Nephron (organoid): ENCODE results near the gene SDC1.

Experiments used
- H3K27ac Mint-ChIP-seq, 3 experiments: 2 replicates each; pipeline ENCODE4 v1.8.0; 2020; ENCODE audit warnings: mixed read lengths in 3 of 3, mild to moderate bottlenecking in 2 of 3, moderate library complexity in 1 of 3
- H3K27me3 Mint-ChIP-seq: 2 replicates; pipeline ENCODE4 v1.8.0; 2021; ENCODE audit warnings: low read depth, mild to moderate bottlenecking, moderate library complexity, mixed read lengths
- H3K36me3 Mint-ChIP-seq: 2 replicates; pipeline ENCODE4 v1.8.0; 2020; ENCODE audit warnings: low read depth, mixed read lengths
- H3K4me1 Mint-ChIP-seq: 2 replicates; pipeline ENCODE4 v1.8.0; 2020; ENCODE audit warnings: mixed read lengths
- H3K4me3 Mint-ChIP-seq, 3 experiments: 2 replicates each; pipeline ENCODE4 v1.8.0; 2020; ENCODE audit warnings: mild to moderate bottlenecking in 3 of 3, mixed read lengths in 3 of 3, moderate library complexity in 2 of 3
- H3K9me3 Mint-ChIP-seq: 2 replicates; pipeline ENCODE4 v1.8.0; 2020; ENCODE audit warnings: mixed read lengths
- TF ChIP-seq, protein P1 (sequence below), 3 experiments: fragments of 200-600 bp; sonication (generic); IDR thresholded peaks; one replicate each; pipeline ENCODE4 v1.5.0; 2021; ENCODE audit warnings: antibody characterized with exemption in 3 of 3; ENCODE audit not compliant: unreplicated experiment in 3 of 3

Gene SDC1

DNA sequence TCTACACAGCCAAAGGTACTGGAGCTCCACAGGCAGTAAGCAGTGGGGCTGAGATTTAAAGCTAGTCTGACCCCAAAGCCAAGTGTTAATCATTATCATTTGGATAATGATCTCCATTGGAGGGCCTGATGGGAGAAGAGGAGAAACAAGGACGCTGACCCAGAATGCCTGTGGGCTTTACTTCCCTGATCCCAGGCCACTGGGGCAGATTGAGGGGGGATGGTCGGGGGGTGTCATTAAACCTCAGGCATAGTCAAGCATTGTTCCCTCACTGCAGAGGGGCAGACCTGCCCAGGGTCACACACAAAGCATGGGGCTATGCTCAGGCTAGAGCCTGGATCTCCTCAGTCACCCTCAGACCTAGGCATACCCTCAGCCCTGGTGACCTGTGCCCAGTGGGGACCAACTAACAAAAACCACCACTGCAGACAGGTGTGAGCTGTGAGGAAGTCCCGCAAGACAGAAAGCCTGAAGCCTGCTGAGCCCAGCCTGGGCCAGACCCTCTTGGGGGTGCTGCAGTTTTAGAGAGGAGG, 53.4 kb downstream of the SDC1 start:
- no peaks in the 10 kb centered on the region for H3K36me3 Mint-ChIP-seq
- H3K4me1 Mint-ChIP-seq: peaks cover 27% of the 10 kb centered on the region
- no peaks in the 10 kb centered on the region for H3K9me3 Mint-ChIP-seq
- H3K4me3 Mint-ChIP-seq: no peak overlapping the region
- TF ChIP-seq, protein P1, sequence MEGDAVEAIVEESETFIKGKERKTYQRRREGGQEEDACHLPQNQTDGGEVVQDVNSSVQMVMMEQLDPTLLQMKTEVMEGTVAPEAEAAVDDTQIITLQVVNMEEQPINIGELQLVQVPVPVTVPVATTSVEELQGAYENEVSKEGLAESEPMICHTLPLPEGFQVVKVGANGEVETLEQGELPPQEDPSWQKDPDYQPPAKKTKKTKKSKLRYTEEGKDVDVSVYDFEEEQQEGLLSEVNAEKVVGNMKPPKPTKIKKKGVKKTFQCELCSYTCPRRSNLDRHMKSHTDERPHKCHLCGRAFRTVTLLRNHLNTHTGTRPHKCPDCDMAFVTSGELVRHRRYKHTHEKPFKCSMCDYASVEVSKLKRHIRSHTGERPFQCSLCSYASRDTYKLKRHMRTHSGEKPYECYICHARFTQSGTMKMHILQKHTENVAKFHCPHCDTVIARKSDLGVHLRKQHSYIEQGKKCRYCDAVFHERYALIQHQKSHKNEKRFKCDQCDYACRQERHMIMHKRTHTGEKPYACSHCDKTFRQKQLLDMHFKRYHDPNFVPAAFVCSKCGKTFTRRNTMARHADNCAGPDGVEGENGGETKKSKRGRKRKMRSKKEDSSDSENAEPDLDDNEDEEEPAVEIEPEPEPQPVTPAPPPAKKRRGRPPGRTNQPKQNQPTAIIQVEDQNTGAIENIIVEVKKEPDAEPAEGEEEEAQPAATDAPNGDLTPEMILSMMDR (IDR thresholded peaks at IDR 0.05; ENCODE audit: unreplicated experiment in 3 of 3): no peak
- H3K27me3 Mint-ChIP-seq: peaks cover 8% of the 10 kb centered on the region
- peak overlapping the region in 2 of 3 experiments; percentile 14 to 79 for H3K27ac Mint-ChIP-seq

DNA sequence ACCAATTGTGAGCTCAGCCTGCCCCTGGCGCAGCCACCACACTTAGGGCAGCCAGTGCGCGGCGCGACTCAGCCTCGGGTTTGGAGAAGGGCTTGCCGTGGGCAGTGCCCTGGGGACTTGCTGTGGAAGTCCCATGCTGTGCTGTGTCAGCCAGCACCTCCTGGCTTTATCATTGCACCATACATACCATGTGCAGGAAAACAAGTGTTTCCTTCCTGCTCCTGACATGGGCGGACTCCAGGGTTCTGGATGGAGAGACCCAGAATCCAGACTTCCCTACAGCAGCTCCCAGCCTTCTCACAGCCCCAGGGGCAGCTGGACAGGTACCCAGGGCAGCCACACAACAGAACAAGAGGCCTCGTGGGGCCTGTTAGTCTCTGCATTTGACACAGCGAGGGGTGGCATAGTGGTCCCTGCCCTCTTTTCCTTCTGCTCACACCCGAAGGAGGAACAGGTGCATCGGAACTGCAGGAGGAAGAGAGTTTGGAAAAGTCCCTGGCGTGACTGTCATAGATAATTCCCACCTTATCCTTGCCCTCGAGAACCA, 54.2 kb downstream of the SDC1 start:
- Mint-ChIP-seq H3K9me3 (no peaks in the 10 kb centered on the region), H3K4me3 (no peak overlapping the region), H3K36me3 (no peaks in the 10 kb centered on the region), H3K27me3 (peaks cover 8% of the 10 kb centered on the region), H3K4me1 (peaks cover 27% of the 10 kb centered on the region), H3K27ac (peak overlapping the region in 1 of 3 experiments; percentile 14)
- TF ChIP-seq, protein P1 (IDR thresholded peaks at IDR 0.05; ENCODE audit: unreplicated experiment in 3 of 3): no peak

DNA sequence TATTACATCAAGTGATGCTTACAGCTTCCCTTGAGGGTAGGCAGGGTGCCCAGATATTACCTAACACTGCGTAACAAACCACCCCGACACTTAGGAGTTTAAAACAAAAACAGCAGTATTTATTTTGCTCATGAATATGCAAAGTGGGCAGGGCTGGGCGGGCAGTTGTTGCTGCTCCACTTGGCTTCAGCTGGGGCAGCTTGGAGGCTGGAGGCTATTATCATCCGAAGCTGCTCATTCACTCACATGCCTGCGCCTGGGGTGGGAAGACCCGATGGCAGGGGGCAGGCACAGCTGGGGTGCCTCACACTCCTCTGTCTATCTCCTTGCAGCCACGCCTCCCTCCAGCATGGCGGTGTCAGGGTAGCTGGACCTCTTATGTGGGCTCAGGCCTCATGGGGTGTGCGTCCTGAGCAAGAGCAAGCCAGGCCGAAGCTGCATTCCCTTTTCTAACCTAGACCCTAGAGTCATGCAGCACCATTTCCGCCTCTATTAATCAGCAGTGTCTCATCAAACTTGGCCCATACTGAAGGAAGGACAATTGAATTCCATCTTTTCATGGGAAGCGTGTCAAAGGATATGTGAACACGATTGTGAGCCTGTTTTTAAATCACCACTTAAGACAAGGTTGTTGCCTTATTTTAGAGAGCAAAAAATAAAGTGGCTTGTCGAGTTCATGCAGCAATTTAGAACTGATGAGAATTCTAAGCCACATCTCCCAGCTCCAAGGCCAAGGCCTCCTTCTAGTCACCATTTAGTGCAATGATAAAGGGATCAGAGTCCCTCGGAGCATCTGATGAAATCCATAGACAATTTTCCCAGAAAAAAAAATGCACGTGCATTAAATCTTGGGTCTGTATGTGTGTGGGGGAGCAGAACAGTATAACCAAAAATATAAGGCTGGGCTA, 54.9 kb downstream of the SDC1 start:
- Mint-ChIP-seq H3K4me1 (peaks cover 27% of the 10 kb centered on the region), H3K9me3 (no peaks in the 10 kb centered on the region)
- TF ChIP-seq, protein P1 (IDR thresholded peaks at IDR 0.05; ENCODE audit: unreplicated experiment in 3 of 3): no peak

DNA sequence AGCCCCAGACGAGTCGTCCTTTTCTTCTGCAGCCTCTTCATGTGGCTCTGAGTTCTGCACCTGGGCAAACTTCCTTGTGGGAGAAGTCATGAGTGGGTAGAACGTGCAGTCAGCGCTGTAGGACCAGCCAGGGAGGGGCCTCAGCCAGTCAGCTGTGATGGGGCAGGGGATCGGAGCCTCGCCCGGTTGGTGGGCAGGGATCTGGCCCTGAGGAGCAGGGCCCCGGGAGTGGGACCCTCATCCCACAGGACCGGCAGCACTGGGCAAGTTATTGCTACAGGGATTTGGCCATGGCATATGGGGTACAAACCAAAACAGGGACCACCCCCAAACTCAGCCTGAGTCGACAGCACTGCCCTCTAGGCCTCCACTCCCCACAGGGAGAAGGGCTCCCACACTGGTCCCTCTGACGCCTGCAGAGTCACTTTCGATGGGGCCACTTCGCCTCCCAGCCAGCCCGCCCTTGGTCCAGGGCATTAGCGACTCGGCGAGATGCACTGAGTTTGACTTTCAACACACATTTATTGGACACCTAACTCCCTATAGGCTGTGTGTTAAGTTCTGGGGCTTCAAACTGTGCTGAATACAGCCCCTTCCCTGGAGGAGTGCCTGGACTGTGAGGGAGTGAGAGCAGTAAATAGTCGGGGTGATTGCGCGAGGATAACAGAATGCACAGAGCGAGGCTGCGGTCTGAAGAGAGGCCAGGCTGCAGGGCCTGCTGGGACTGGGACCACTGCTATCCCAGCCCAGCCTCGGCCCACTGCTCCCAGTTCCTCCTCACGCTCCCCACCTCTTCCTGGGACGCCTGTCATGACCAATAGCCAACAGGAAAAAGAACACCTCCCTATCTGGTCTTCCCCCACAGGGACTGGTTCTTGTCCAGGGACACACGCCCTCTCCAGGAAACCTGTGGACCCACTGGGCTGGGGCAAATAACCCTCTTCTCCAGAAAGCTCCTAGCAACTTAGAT, 55.9 kb downstream of the SDC1 start:
- peak overlapping the region; percentile 28 to 67 (median 67) for H3K27ac Mint-ChIP-seq
- H3K9me3 Mint-ChIP-seq: no peaks in the 10 kb centered on the region
- H3K4me3 Mint-ChIP-seq: no peak overlapping the region
- peaks cover 27% of the 10 kb centered on the region for H3K4me1 Mint-ChIP-seq
- H3K36me3 Mint-ChIP-seq: no peaks in the 10 kb centered on the region
- peaks cover 1% of the 10 kb centered on the region for H3K27me3 Mint-ChIP-seq
- TF ChIP-seq, protein P1 (IDR thresholded peaks at IDR 0.05; ENCODE audit: unreplicated experiment in 3 of 3): no peak

More for the DNA sequence above, 54.9 kb downstream of the SDC1 start:
- peaks cover 8% of the 10 kb centered on the region for H3K27me3 Mint-ChIP-seq
- no peak overlapping the region for H3K4me3 Mint-ChIP-seq
- H3K36me3 Mint-ChIP-seq: no peaks in the 10 kb centered on the region
- no peak overlapping the region for H3K27ac Mint-ChIP-seq

DNA sequence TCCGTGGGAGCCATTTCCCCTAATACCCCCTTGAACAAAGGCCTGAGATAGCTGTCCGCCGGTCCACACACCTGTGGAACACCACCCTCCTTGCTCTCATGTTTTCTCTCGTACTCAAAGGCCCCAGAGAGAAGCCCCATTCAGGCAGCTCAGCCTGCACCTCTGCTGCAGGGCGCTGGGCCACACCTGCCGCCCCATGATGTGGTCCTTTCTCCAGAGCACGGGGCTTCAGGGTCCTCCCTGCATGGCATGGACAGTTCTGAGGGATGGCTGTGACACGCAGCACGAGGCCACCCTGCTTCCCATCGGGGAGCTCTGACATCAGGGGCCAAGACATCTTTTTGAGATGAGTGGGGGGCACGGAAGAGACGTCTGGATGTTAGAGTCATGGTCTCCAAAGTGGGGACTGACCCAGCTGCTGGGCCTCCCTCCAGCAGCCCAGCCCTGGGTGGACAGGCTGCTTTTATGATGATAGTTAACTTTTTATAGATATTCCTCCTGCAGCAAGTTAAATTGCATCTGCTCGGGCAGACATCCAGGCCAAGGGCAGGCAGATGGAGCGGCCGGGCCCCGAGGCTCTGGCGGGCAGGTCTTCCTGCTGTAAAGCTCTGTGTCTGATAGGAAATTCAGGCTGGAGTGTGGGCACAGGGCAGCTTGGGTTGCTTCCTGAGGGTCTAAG, 56.7 kb downstream of the SDC1 start:
- Mint-ChIP-seq H3K4me3 (peak overlapping the region in 1 of 3 experiments; percentile 26), H3K27me3 (no peaks in the 10 kb centered on the region), H3K9me3 (no peaks in the 10 kb centered on the region), H3K4me1 (peaks cover 27% of the 10 kb centered on the region), H3K36me3 (no peaks in the 10 kb centered on the region), H3K27ac (peak overlapping the region; percentile 28 to 67 (median 67))
- TF ChIP-seq, protein P1 (IDR thresholded peaks at IDR 0.05; ENCODE audit: unreplicated experiment in 3 of 3): no peak
